A549 (cell line): ENCODE measurements around the gene TMOD1. TPM values are rescaled to one million over a fixed set of nuclear protein-coding genes. Genes with fewer than 3 reads are reported as not detected.

Experiments
- ATAC-seq, 2 experiments: fragments of 200-7000 bp in 1 of 2; fragments of >200 bp in 1 of 2; cut with Nextera tagmentation in 1 of 2; cut with Tn5 transposase in 1 of 2; 3 replicates each; pipeline versions ENCODE4 v1.8.0 to v1.9.1; 2018 to 2020; ENCODE audit warnings: mild to moderate bottlenecking in 1 of 2, moderate library complexity in 1 of 2
- CTCF ChIA-PET: fragments of 300-600 bp; sonication (Branson Sonifier 250); formaldehyde crosslinking; extraction: SDS; loops from one replicate; lab custom pipeline; 2021; ENCODE audit warnings: antibody characterized with exemption, inconsistent platforms; lab: Yijun Ruan, JAX
- POLR2A ChIA-PET: fragments of 350-600 bp; formaldehyde crosslinking; extraction: SDS; loops from one replicate; lab custom pipeline; 2021; ENCODE audit warnings: antibody characterized with exemption, inconsistent platforms; lab: Yijun Ruan, JAX
- DNase-seq, 2 experiments: peaks; one replicate each; pipeline versions ENCODE4 v3.0.0 to v3.0.0-alpha.2; 2011 to 2016; ENCODE audit warnings: low read depth in 1 of 2, low spot score in 1 of 2
- FAIRE-seq: peaks from 2 replicates; lab custom pipeline; 2011; peaks lifted over from hg19 to GRCh38; lab: Jason Lieb, UNC
- H3K27ac ChIP-seq, 2 experiments: fragments of >200 bp; sonication (Bioruptor Twin); formaldehyde crosslinking; 3 replicates each; pipeline ENCODE4 v1.5.1; 2016 to 2017
- H3K4me1 ChIP-seq: fragments of >200 bp; sonication (Bioruptor Twin); formaldehyde crosslinking; 3 replicates; pipeline ENCODE4 v1.6.1; 2016
- H3K4me2 ChIP-seq: fragments of >200 bp; sonication (Bioruptor Twin); formaldehyde crosslinking; 3 replicates; pipeline ENCODE4 v1.6.1; 2016
- H3K4me3 ChIP-seq: fragments of >200 bp; sonication (Bioruptor Twin); formaldehyde crosslinking; 3 replicates; pipeline ENCODE4 v1.5.1; 2016
- H3K9me3 ChIP-seq: fragments of >200 bp; sonication (Bioruptor Twin); formaldehyde crosslinking; 3 replicates; pipeline ENCODE4 v1.6.1; 2016
- ATOH8 ChIP-seq: fragments of 250-450 bp; sonication (Bioruptor Pico); IDR thresholded peaks from 2 replicates; pipeline ENCODE4 v1.5.0; 2020; ENCODE audit warnings: low read depth, mild to moderate bottlenecking, moderate library complexity
- CBX2 ChIP-seq: fragments of 200-600 bp; sonication (generic); IDR thresholded peaks from 2 replicates; pipeline ENCODE4 v1.6.1; 2016; ENCODE audit warnings: low read depth, mild to moderate bottlenecking, borderline replicate concordance
- CHD4 ChIP-seq: fragments of 200-600 bp; sonication (generic); IDR thresholded peaks from 2 replicates; pipeline ENCODE4 v1.6.1; 2016; ENCODE audit warnings: antibody characterized with exemption, mild to moderate bottlenecking, borderline replicate concordance
- CTCF ChIP-seq: fragments of >200 bp; sonication (Bioruptor Twin); formaldehyde crosslinking; IDR thresholded peaks from 3 replicates; pipeline ENCODE4 v1.5.1; 2016
- EHF ChIP-seq: fragments of 250-450 bp; sonication (Bioruptor Pico); IDR thresholded peaks from 2 replicates; pipeline ENCODE4 v1.5.0; 2020; ENCODE audit warnings: mild to moderate bottlenecking
- FOSB ChIP-seq: fragments of 250-450 bp; sonication (Bioruptor Pico); IDR thresholded peaks from 2 replicates; pipeline ENCODE4 v1.5.0; 2020; ENCODE audit warnings: mild to moderate bottlenecking, moderate library complexity
- HOXA7 ChIP-seq: fragments of 250-450 bp; sonication (Bioruptor Pico); IDR thresholded peaks from 2 replicates; pipeline ENCODE4 v1.5.0; 2020; ENCODE audit warnings: mild to moderate bottlenecking, moderate library complexity
- HOXB5 ChIP-seq: fragments of 250-450 bp; sonication (Bioruptor Pico); IDR thresholded peaks from 2 replicates; pipeline ENCODE4 v1.5.0; 2020; ENCODE audit warnings: mild to moderate bottlenecking, moderate library complexity
- JUN ChIP-seq, 2 experiments: fragments of >200 bp; sonication (Bioruptor Twin); formaldehyde crosslinking; IDR thresholded peaks; 2 replicates in 1 of 2; 3 replicates in 1 of 2; pipeline ENCODE4 v1.6.1; 2016 to 2017
- MAX ChIP-seq: IDR thresholded peaks from 2 replicates; pipeline ENCODE4 v1.6.1; 2012
- MYC ChIP-seq: IDR thresholded peaks from 2 replicates; pipeline ENCODE4 v1.6.1; 2012; ENCODE audit warnings: mild to moderate bottlenecking, inconsistent platforms, low read length, improper control_type of control experiment, borderline replicate concordance
- NFE2L2 ChIP-seq: fragments of 150-350 bp; conservative IDR thresholded peaks from 2 replicates; pipeline ENCODE4 v1.6.1; 2014; ENCODE audit warnings: low read length
- NR3C1 ChIP-seq: fragments of >200 bp; sonication (Bioruptor Twin); formaldehyde crosslinking; IDR thresholded peaks from 3 replicates; pipeline ENCODE4 v1.6.1; 2017
- PBX3 ChIP-seq: IDR thresholded peaks from 2 replicates; pipeline ENCODE4 v1.6.1; 2012
- POLR2AphosphoS2 ChIP-seq: conservative IDR thresholded peaks from 2 replicates; pipeline ENCODE4 v1.6.1; 2012; ENCODE audit warnings: low read length, improper control_type of control experiment, inconsistent platforms
- RAD21 ChIP-seq, 2 experiments: fragments of >200 bp in 1 of 2; sonication (Bioruptor Twin) in 1 of 2; formaldehyde crosslinking in 1 of 2; IDR thresholded peaks in 1 of 2; conservative IDR thresholded peaks in 1 of 2; 2 replicates in 1 of 2; 3 replicates in 1 of 2; pipeline ENCODE4 v1.6.1; 2012 to 2018; ENCODE audit warnings: inconsistent platforms in 1 of 2
- RARB ChIP-seq: fragments of 250-450 bp; sonication (Bioruptor Pico); IDR thresholded peaks from 2 replicates; pipeline ENCODE4 v1.8.0; 2021; ENCODE audit warnings: mild to moderate bottlenecking, moderate library complexity
- WGBS: methylation state at CpG from one replicate; pipeline ENCODE4 v1.1.6; 2017; ENCODE audit errors: missing lambda C conversion rate; 5-methylcytosine and 5-hydroxymethylcytosine counted together
- polyA plus RNA-seq, 4 experiments: library from polyadenylated mRNA; depleted of rRNA in 3 of 4; stranded (reverse); fragments of >200 nt; fragmentation: RNase III in 1 of 4; extraction: RNeasy Plus Mini Kit Qiagen cat#74134 plus additional on column Dnase treatment in 1 of 4; gene quantifications; 2 replicates in 3 of 4; 3 replicates in 1 of 4; pipeline ENCODE4 v1.2.3, GENCODE V29; 2011 to 2017

TMOD1 gene
- polyA plus RNA-seq, 2 of the 4 experiments (the other 2 are of a cell fraction), result 0.28 to 0.80 TPM

- Histone ChIP-seq H3K4me1 (no peaks in the 10 kb centered on the region), H3K4me2 (no peak overlapping the region), H3K4me3 (no peak overlapping the region), H3K27ac (no peak overlapping the region), H3K9me3 (no peaks in the 10 kb centered on the region)
- DNase-seq (no peak), ATAC-seq (no peak), FAIRE-seq (no peak)
- POLR2A ChIA-PET, result interaction anchor here (0.6 kb wide), 1 partner anchor 152 kb away, joined by 3 read pairs; the partner anchor contains the start of gene TSTD2
- CTCF ChIA-PET, result interaction anchor here (0.7 to 4.8 kb wide), 4 partner anchors 12 to 135 kb away, joined by 3 to 42 read pairs (median 6); no protein-coding TSS in a partner anchor
- TF ChIP-seq JUN (IDR thresholded peaks at IDR 0.05) (no peak), FOSB (no peak), PBX3 (no peak), HOXA7 (CRISPR knock-in tag) (no peak), CBX2 (no peak), POLR2AphosphoS2 (no peak), MYC (no peak), HOXB5 (CRISPR knock-in tag) (no peak), CHD4 (no peak), MAX (no peak), ATOH8 (CRISPR knock-in tag) (no peak)
- WGBS, result 96% methylated on average over 1 of the region's 1 CpG
Measured at GRCh38 chr9:97480749-97481148, 20.7 kb upstream of the TMOD1 start.

- Histone ChIP-seq H3K4me1 (no peaks in the 10 kb centered on the region), H3K9me3 (peaks cover 3% of the 10 kb centered on the region; the same call in 1 of the 3 replicates), H3K4me2 (no peak overlapping the region), H3K4me3 (no peak overlapping the region), H3K27ac (no peak overlapping the region)
- ATAC-seq (no peak), FAIRE-seq (no peak), DNase-seq (no peak)
- ChIA-PET CTCF (interaction anchor here (0.7 to 5.2 kb wide), 5 partner anchors 10 to 114 kb away, joined by 3 to 36 read pairs (median 5); no protein-coding TSS in a partner anchor), POLR2A (interaction anchor here (1.2 kb wide), 1 partner anchor 149 kb away, joined by 3 read pairs; the partner anchor contains the start of genes NCBP1 and TSTD2)
- WGBS, result 97% methylated on average over 1 of the region's 1 CpG
- no peak for TF ChIP-seq RARB (CRISPR knock-in tag)
- no peak for TF ChIP-seq NR3C1
- TF ChIP-seq NFE2L2, result no peak
- TF ChIP-seq RAD21 (conservative IDR thresholded peaks at IDR 0.05 in 1 of 2, IDR thresholded peaks at IDR 0.05 in 1 of 2), result no peak
- TF ChIP-seq EHF (CRISPR knock-in tag), result no peak
Measured at GRCh38 chr9:97484134-97484533, 17.3 kb upstream of the TMOD1 start.

GRCh38 chr9:97487107-97487506 lies 14.4 kb upstream of the TMOD1 start:
- no peaks in the 10 kb centered on the region for H3K4me1 ChIP-seq
- TF ChIP-seq MAX (no peak), RAD21 (conservative IDR thresholded peaks at IDR 0.05 in 1 of 2, IDR thresholded peaks at IDR 0.05 in 1 of 2) (0 out of 5 replicates have a peak, but pooled peaks of 1 of the 2 experiments have one; percentile 19), CTCF (peak; percentile 7; the same call in 1 of the 3 replicates)
- H3K9me3 ChIP-seq, result peaks cover 3% of the 10 kb centered on the region; the same call in 1 of the 3 replicates
- H3K4me2 ChIP-seq, result no peak overlapping the region
- ChIA-PET POLR2A (no interaction called here), CTCF (interaction anchor here (1.4 to 5.2 kb wide), 6 partner anchors 9 to 630 kb away, joined by 3 to 36 read pairs (median 6); no protein-coding TSS in a partner anchor)
- FAIRE-seq (no peak), ATAC-seq (peak; percentile 50 to 74; a peak in 5 of 6 replicates), DNase-seq (peak in 1 of 2 experiments; percentile 37)
- H3K27ac ChIP-seq, result no peak overlapping the region
- no peak overlapping the region for H3K4me3 ChIP-seq
- 60% methylated on average over 2 of the region's 2 CpGs for WGBS
